ENCODE data around the gene SPOP.
"Not testable (repeated sequence)": the region's sequence is repeated elsewhere in the genome, so short reads cannot be mapped to it uniquely, and the experiment has no call there.

Gene SPOP

GRCh38 chr17:49570540-49571242 lies 107.2 kb downstream of the SPOP start:
- DNase-seq, result no peak

GRCh38 chr17:49568695-49569047 lies 109.2 kb downstream of the SPOP start:
- not testable (repeated sequence) for DNase-seq

GRCh38 chr17:49567871-49568694 lies 109.8 kb downstream of the SPOP start:
- peak; percentile 49 to 66 for DNase-seq

- DNase-seq, result no peak
Observed at GRCh38 chr17:49567104-49567521, 110.8 kb downstream of the SPOP start.

- DNase-seq, result no peak
Observed at GRCh38 chr17:49566668-49567071, 111.2 kb downstream of the SPOP start.

GRCh38 chr17:49565948-49566491 lies 111.9 kb downstream of the SPOP start:
- DNase-seq, result no peak

- no peak for DNase-seq
Observed at GRCh38 chr17:49564638-49565037, 113.3 kb downstream of the SPOP start.

- DNase-seq, result peak in 1 of 2 experiments; percentile 60
Observed at GRCh38 chr17:49557312-49558024, 120.4 kb downstream of the SPOP start.

- DNase-seq, result peak in 1 of 2 experiments; percentile 36
Observed at GRCh38 chr17:49556223-49556943, 121.5 kb downstream of the SPOP start.

- no peak for DNase-seq
Observed at GRCh38 chr17:49555495-49556222, 122.2 kb downstream of the SPOP start.

GRCh38 chr17:49554694-49555494 lies 123.0 kb downstream of the SPOP start:
- no peak for DNase-seq

GRCh38 chr17:49553676-49554335 lies 124.1 kb downstream of the SPOP start:
- no peak for DNase-seq

- DNase-seq, result no peak
Observed at GRCh38 chr17:49552070-49552751, 125.7 kb downstream of the SPOP start.

- DNase-seq, result no peak
Observed at GRCh38 chr17:49551221-49552069, 126.5 kb downstream of the SPOP start.

- not testable (repeated sequence) for DNase-seq
Observed at GRCh38 chr17:49550764-49551163, 127.1 kb downstream of the SPOP start.

- DNase-seq, result no peak
Observed at GRCh38 chr17:49549691-49550678, 127.9 kb downstream of the SPOP start.

- DNase-seq, result no peak
Observed at GRCh38 chr17:49549311-49549605, 128.6 kb downstream of the SPOP start.

All from SW 1271 (cell line).